ENCODE measurements around the gene SLC16A10.

DNA sequence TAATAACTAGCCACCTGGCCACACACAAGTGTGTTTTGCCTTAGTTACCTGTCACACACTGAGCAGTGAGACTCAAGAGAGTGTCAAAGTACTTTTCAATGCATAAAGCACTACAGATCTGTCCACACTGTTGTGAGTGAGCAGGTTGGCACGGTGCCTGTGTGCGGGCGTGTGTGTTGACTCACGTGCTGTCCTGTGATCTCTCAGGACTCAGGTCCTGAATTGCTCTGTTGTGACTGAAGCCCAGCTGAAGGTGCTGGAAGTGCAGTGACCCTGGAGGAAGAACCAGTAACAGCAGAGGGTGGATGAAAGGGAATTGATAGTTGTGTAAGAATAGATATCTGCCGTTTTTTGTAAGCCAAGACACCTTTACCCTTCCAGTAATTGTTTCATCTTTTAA lies 18.3 kb downstream of the SLC16A10 start:
- TF ChIP-seq PTBP1 (IDR thresholded peaks at IDR 0.05; ENCODE audit: low read depth, low read length, poor library complexity, severe bottlenecking) (no peak), GABPA (IDR thresholded peaks at IDR 0.05; ENCODE audit: low read depth, low read length) (no peak), GABPA (CRISPR knock-in tag; IDR thresholded peaks at IDR 0.05; ENCODE audit: low read depth) (no peak), ZNF235 (CRISPR knock-in tag; IDR thresholded peaks at IDR 0.05; ENCODE audit: borderline replicate concordance) (no peak), ZNF747 (CRISPR knock-in tag; IDR thresholded peaks at IDR 0.05; ENCODE audit: borderline replicate concordance) (peak; percentile 48; the same call in 1 of the 2 replicates), EZH2 (conservative IDR thresholded peaks at IDR 0.05; ENCODE audit: low read depth, low read length) (no peak), ZNF138 (CRISPR knock-in tag; IDR thresholded peaks at IDR 0.05; ENCODE audit: low read depth) (no peak), ETV6 (CRISPR knock-in tag; conservative IDR thresholded peaks at IDR 0.05) (no peak)
- TF ChIP-seq, protein P1, sequence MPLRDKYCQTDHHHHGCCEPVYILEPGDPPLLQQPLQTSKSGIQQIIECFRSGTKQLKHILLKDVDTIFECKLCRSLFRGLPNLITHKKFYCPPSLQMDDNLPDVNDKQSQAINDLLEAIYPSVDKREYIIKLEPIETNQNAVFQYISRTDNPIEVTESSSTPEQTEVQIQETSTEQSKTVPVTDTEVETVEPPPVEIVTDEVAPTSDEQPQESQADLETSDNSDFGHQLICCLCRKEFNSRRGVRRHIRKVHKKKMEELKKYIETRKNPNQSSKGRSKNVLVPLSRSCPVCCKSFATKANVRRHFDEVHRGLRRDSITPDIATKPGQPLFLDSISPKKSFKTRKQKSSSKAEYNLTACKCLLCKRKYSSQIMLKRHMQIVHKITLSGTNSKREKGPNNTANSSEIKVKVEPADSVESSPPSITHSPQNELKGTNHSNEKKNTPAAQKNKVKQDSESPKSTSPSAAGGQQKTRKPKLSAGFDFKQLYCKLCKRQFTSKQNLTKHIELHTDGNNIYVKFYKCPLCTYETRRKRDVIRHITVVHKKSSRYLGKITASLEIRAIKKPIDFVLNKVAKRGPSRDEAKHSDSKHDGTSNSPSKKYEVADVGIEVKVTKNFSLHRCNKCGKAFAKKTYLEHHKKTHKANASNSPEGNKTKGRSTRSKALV (CRISPR knock-in tag; IDR thresholded peaks at IDR 0.05), result no peak
- TF ChIP-seq, protein P2, sequence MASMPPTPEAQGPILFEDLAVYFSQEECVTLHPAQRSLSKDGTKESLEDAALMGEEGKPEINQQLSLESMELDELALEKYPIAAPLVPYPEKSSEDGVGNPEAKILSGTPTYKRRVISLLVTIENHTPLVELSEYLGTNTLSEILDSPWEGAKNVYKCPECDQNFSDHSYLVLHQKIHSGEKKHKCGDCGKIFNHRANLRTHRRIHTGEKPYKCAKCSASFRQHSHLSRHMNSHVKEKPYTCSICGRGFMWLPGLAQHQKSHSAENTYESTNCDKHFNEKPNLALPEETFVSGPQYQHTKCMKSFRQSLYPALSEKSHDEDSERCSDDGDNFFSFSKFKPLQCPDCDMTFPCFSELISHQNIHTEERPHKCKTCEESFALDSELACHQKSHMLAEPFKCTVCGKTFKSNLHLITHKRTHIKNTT (CRISPR knock-in tag; IDR thresholded peaks at IDR 0.05), result no peak
